HG02798 (cell line): ENCODE measurements around the gene MAMDC2.
"Not testable (repeated sequence)": the region's sequence is repeated elsewhere in the genome, so short reads cannot be mapped to it uniquely, and the experiment has no call there.

Experiments used
- ATAC-seq: cut with Tn5 transposase; IDR thresholded peaks from one replicate; pipeline ENCODE4 v1.9.1; 2021; ENCODE audit warnings: mild to moderate bottlenecking; ENCODE audit not compliant: unreplicated experiment, poor library complexity

Gene MAMDC2

GRCh38 chr9:70232476-70232875 is 188.8 kb downstream of the MAMDC2 start:
- ATAC-seq: no peak

GRCh38 chr9:70234208-70234607 is 190.6 kb downstream of the MAMDC2 start:
- not testable (repeated sequence) for ATAC-seq

GRCh38 chr9:70245952-70246351 is 202.3 kb downstream of the MAMDC2 start:
- ATAC-seq: not testable (repeated sequence)

- no peak for ATAC-seq
Measured at GRCh38 chr9:70250221-70250620, 206.6 kb downstream of the MAMDC2 start.

DNA sequence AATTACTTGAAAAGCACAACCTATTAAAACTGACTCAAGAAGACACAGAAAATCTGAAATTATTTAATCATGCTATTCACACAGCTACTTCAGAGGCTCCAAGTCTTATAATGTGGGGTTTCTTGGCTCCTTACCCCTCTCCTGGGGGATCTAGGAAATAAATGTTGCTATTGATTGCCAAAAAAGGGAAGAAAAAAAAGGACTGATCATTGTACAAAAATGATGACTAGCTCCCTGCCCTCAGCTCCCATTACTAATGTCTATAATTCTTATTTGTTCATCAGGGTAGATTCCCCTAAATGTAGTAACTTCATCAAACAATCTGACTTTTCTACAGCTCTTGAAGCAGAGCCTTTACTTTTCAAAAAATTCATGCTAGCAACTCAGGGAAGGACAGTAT is 211.8 kb downstream of the MAMDC2 start:
- no peak for ATAC-seq

GRCh38 chr9:70256123-70256551 is 212.5 kb downstream of the MAMDC2 start:
- no peak for ATAC-seq

GRCh38 chr9:70257502-70257901 is 213.9 kb downstream of the MAMDC2 start:
- ATAC-seq: no peak

DNA sequence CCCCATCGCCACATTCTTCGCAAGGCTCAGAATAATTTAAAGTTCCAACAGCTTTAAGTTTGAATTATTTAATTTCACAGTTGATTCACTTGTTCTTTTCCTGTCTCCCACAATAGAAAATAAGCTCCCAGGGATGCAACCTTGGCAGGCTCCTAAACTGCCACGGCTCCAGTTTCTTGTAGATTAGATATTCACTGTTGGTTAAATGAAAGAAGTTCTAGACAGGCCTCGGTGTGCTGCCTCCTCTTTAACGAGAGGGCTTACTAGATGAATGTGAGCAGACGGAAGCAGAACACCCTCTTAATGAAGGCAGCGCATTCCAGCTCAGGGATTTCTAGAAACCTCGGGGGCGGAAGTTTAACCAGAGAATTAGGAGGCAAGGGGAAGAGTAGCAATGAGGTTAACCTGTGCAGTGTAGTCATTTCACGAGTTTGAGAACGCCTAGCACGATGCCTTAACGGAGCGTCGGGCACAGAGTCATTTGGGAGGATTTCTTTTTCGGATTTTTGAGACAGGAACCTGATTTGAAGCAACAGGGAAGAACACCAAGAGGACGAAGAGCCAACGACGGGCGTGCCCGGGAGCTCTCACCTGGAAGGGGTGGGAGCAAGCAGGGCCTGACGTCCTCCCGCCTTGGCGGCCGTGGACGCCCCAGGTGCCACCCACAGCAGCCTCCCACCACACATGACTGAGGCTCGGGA is 214.5 kb downstream of the MAMDC2 start:
- peak; percentile 63 for ATAC-seq

- ATAC-seq: peak; percentile 89
Measured at GRCh38 chr9:70258692-70259511, 215.3 kb downstream of the MAMDC2 start, which contains the start of gene SMC5. TSS of gene SMC5 (plus strand) at chr9:70258978. CDS start at chr9:70259079, 101 bp downstream.

- ATAC-seq: no peak
Measured at GRCh38 chr9:70259512-70259802, 215.8 kb downstream of the MAMDC2 start.

DNA sequence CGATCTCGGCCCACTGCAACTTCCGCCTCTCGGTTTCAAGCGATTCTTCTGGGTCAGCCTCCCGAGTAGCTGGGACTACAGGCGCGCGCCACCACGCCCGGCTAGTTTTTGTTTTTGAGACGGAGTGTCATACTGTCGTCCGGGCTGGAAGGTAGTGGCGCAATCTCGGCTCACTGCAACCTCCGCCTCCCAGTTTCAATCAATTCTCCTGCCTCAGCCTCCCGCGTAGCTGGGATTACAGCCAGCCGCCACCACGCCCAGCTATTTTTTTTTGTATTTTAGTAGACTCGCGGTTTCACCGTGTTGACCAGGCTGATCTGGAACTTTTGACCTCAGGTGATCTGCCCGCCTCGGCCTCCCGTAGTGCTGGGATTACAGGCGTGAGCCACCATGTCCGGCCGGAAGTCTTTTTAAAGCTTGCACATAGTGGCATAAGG is 216.4 kb downstream of the MAMDC2 start:
- no peak for ATAC-seq

- ATAC-seq: peak; percentile 18
Measured at GRCh38 chr9:70260606-70261005, 217.0 kb downstream of the MAMDC2 start.

- no peak for ATAC-seq
Measured at GRCh38 chr9:70261131-70261870, 217.7 kb downstream of the MAMDC2 start.

- ATAC-seq: no peak
Measured at GRCh38 chr9:70262366-70262765, 218.7 kb downstream of the MAMDC2 start.

DNA sequence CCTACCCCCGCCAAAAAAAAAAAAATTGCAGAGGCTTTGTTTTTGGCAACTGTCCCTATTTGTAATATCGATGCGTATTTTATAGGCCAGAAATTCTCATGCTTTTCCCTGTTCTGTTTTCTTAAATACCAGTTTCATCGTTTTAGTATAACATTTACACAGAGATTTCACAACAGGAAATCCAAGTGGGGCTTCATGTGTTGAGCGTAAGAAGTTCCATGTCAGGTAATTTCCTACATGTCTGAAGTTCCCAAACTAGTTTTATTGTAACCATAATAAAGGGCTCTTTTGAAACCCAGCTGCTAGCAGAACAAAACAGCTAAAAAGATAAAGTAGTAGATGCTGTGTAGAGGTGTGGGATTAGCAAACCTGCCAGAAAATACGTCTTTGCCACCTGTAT is 219.3 kb downstream of the MAMDC2 start:
- no peak for ATAC-seq

DNA sequence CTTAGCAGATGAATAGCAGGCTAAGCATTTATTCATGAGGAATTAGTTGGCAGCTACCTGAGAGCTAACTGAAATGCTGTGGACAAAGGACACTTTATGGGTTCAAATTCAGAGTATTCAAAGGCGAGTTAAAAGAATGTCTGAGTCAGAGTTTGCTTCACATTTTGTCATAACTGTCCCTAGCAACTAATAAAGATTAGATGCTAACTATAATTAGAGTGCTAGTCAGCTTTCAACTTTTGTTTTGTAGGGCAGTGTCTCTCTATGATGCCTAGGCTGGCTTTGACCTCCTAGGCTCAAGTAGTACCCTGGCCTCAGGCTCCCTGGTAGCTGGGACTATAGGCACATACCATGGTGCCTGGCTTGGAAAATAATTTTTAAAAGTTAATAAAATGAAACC is 219.8 kb downstream of the MAMDC2 start:
- ATAC-seq: no peak
